Transverse colon (tissue), 4 donors: Measurements from ENCODE around the gene SLC13A3. TPM values are rescaled to one million over a fixed set of nuclear protein-coding genes. Genes with fewer than 3 reads are reported as not detected.

Experiments
- DNase-seq: peaks from one replicate; pipeline ENCODE4 v3.0.0-alpha.2; 2019
- H3K27ac ChIP-seq, 4 donors: fragments of 200-600 bp; sonication (generic); 2 replicates each; pipeline ENCODE4 v1.5.1; 2016 to 2018; ENCODE audit warnings: inconsistent platforms in 4 of 4
- H3K27me3 ChIP-seq: fragments of 200-600 bp; sonication (generic); 2 replicates; pipeline ENCODE4 v1.5.1; 2017; ENCODE audit warnings: inconsistent platforms
- H3K36me3 ChIP-seq, 4 donors: fragments of 200-600 bp; sonication (generic); 2 replicates each; pipeline ENCODE4 v1.5.1; 2017 to 2019; ENCODE audit warnings: inconsistent platforms in 4 of 4
- H3K4me1 ChIP-seq, 4 donors: fragments of 200-600 bp; sonication (generic); 2 replicates each; pipeline ENCODE4 v1.5.1; 2017 to 2020; ENCODE audit warnings: inconsistent platforms in 4 of 4
- H3K4me3 ChIP-seq, 4 donors: fragments of 200-600 bp; sonication (generic); 1 replicate in 1 of 4; 2 replicates in 3 of 4; pipeline versions ENCODE4 v1.5.1 to v1.6.1; 2017 to 2019; ENCODE audit warnings: inconsistent platforms in 4 of 4
- H3K9me3 ChIP-seq, 2 donors: fragments of 200-600 bp; sonication (generic); 2 replicates each; pipeline ENCODE4 v1.5.1; 2017 to 2019; ENCODE audit warnings: inconsistent platforms in 2 of 2
- CTCF ChIP-seq, 5 experiments: fragments of 200-600 bp in 3 of 5; fragments of 450-650 bp in 2 of 5; sonication (generic) in 3 of 5; IDR thresholded peaks; 1 replicate in 2 of 5; 2 replicates in 3 of 5; pipeline ENCODE4 v1.5.1; 2016 to 2017; ENCODE audit warnings: antibody characterized with exemption in 5 of 5, inconsistent platforms in 3 of 5, mild to moderate bottlenecking in 2 of 5, moderate library complexity in 1 of 5
- EP300 ChIP-seq: sonication (generic); formaldehyde crosslinking; IDR thresholded peaks from one replicate; pipeline ENCODE4 v1.6.1; 2017; ENCODE audit warnings: antibody characterized with exemption, low read depth
- POLR2A ChIP-seq: fragments of 450-650 bp; IDR thresholded peaks from one replicate; pipeline ENCODE4 v1.6.1; 2016; ENCODE audit warnings: antibody characterized with exemption, mild to moderate bottlenecking, moderate library complexity
- POLR2AphosphoS5 ChIP-seq, 3 donors: sonication (generic); formaldehyde crosslinking; IDR thresholded peaks; one replicate each; pipeline ENCODE4 v1.6.1; 2016; ENCODE audit warnings: antibody characterized with exemption in 3 of 3
- WGBS, 2 donors: methylation state at CpG; one replicate each; pipeline ENCODE4 v1.1.5; 2018; ENCODE audit warnings: low coverage in 1 of 2; 5-methylcytosine and 5-hydroxymethylcytosine counted together
- in situ Hi-C, 4 donors: fragments of 200-750 bp; cut with MboI; loops; one replicate each; pipeline versions ENCODE4 v1.15.0 to v1.15.1; 2017; ENCODE audit warnings: low sequenced_read_pairs in 3 of 4, low pct_ligation_motif_present in 1 of 4, low pct_unique_long_range_greater_than_20kb in 1 of 4
- intact Hi-C: fragments of 100-400 bp; cut with DNase I; formaldehyde crosslinking; loops from one replicate; pipeline ENCODE4 v1.15.1; 2023; ENCODE audit warnings: low total_unique reads
- total RNA-seq, 4 donors: library from RNA; depleted of rRNA; stranded (reverse); fragments of >200 nt; gene quantifications; one replicate each; pipeline ENCODE4 v1.1.0, GENCODE V29; 2016

SLC13A3 gene
- total RNA-seq, 4 donors from 2014 or later, result 0.14 to 0.48 TPM; not detected in 2

GRCh38 chr20:46545827-46546138 lies 105.5 kb downstream of the SLC13A3 start:
- Histone ChIP-seq H3K4me3 (no peak overlapping the region), H3K36me3 (no peaks in the 10 kb centered on the region), H3K27ac (no peak overlapping the region), H3K9me3 (no peaks in the 10 kb centered on the region), H3K27me3 (peaks cover 3% of the 10 kb centered on the region), H3K4me1 (peaks cover 0 to 3% (median 0%) of the 10 kb centered on the region in 4 donors)
- in situ Hi-C loops (no loop called here), intact Hi-C loops (no loop called here)
- 91% methylated on average over 9 of the region's 9 CpGs; no CpG with 5 or more reads in 1 of the 2 donors for WGBS, 2 donors
- DNase-seq, result no peak
- TF ChIP-seq CTCF (IDR thresholded peaks at IDR 0.05), result no peak
- TF ChIP-seq EP300, result no peak
- TF ChIP-seq POLR2AphosphoS5 (IDR thresholded peaks at IDR 0.05), result no peak
- TF ChIP-seq POLR2A, result no peak

GRCh38 chr20:46545077-46545826 lies 106.0 kb downstream of the SLC13A3 start:
- DNase-seq, result no peak
- in situ Hi-C loops, result no loop called here
- WGBS, 2 donors, result 60 to 77% methylated on average over 1 to 14 of the region's 14 CpGs

GRCh38 chr20:46544576-46544975 lies 106.7 kb downstream of the SLC13A3 start:
- 91 to 94% methylated on average over 3 of the region's 3 CpGs for WGBS, 2 donors
- DNase-seq, result no peak
- intact Hi-C loops, result no loop called here
- in situ Hi-C loops, result no loop called here
- H3K36me3 ChIP-seq, result no peaks in the 10 kb centered on the region
- H3K27ac ChIP-seq, result no peak overlapping the region
- peaks cover 0 to 3% (median 0%) of the 10 kb centered on the region in 4 donors for H3K4me1 ChIP-seq
- peaks cover 3% of the 10 kb centered on the region for H3K27me3 ChIP-seq
- no peak overlapping the region for H3K4me3 ChIP-seq
- TF ChIP-seq POLR2AphosphoS5 (IDR thresholded peaks at IDR 0.05), result no peak
- no peak for TF ChIP-seq POLR2A
- TF ChIP-seq CTCF (IDR thresholded peaks at IDR 0.05), result no peak
- no peak for TF ChIP-seq EP300
- H3K9me3 ChIP-seq, result no peaks in the 10 kb centered on the region

More at GRCh38 chr20:46545077-46545826, 106.0 kb downstream of the SLC13A3 start:
- H3K27me3 ChIP-seq, result peaks cover 3% of the 10 kb centered on the region
- H3K4me1 ChIP-seq, result peaks cover 0 to 3% (median 0%) of the 10 kb centered on the region in 4 donors
- H3K36me3 ChIP-seq, result no peaks in the 10 kb centered on the region
- no peak overlapping the region for H3K4me3 ChIP-seq
- TF ChIP-seq EP300 (no peak), POLR2A (no peak), CTCF (IDR thresholded peaks at IDR 0.05) (no peak), POLR2AphosphoS5 (IDR thresholded peaks at IDR 0.05) (no peak)
- intact Hi-C loops, result no loop called here
- no peaks in the 10 kb centered on the region for H3K9me3 ChIP-seq
- H3K27ac ChIP-seq, result no peak overlapping the region

GRCh38 chr20:46543959-46544358 lies 107.3 kb downstream of the SLC13A3 start:
- intact Hi-C loops, result no loop called here

More at GRCh38 chr20:46543959-46544358, 107.3 kb downstream of the SLC13A3 start:
- Histone ChIP-seq H3K27ac (no peak overlapping the region), H3K4me3 (no peak overlapping the region), H3K36me3 (no peaks in the 10 kb centered on the region), H3K9me3 (no peaks in the 10 kb centered on the region), H3K27me3 (peaks cover 6% of the 10 kb centered on the region), H3K4me1 (peaks cover 0 to 3% (median 0%) of the 10 kb centered on the region in 4 donors)
- in situ Hi-C loops, result no loop called here
- no peak for DNase-seq
- WGBS, 2 donors, result 0 to 30% methylated on average over 1 of the region's 1 CpG
- TF ChIP-seq EP300 (no peak), POLR2A (no peak), CTCF (IDR thresholded peaks at IDR 0.05) (no peak), POLR2AphosphoS5 (IDR thresholded peaks at IDR 0.05) (no peak)
